Gastroesophageal sphincter (tissue), 4 donors: Measurements from ENCODE around the gene PPP4R1. TPM values are rescaled to one million over a fixed set of nuclear protein-coding genes. Genes with fewer than 3 reads are reported as not detected.

Experiments used
- ATAC-seq: fragments of 150-250 bp; one replicate; pipeline ENCODE4 v1.9.1; 2016; ENCODE audit warnings: mild to moderate bottlenecking, moderate library complexity
- H3K27ac ChIP-seq, 4 donors: fragments of 200-600 bp; sonication (generic) in 3 of 4; 1 replicate in 3 of 4; 2 replicates in 1 of 4; pipeline ENCODE4 v1.5.1; 2016 to 2019
- H3K27me3 ChIP-seq: fragments of 200-600 bp; sonication (generic); one replicate; pipeline ENCODE4 v1.5.1; 2019
- H3K36me3 ChIP-seq, 2 donors: fragments of 200-600 bp; sonication (generic); one replicate each; pipeline ENCODE4 v1.5.1; 2019; ENCODE audit warnings: control low read depth in 1 of 2
- H3K4me1 ChIP-seq, 3 donors: fragments of 200-600 bp; sonication (generic); 1 replicate in 2 of 3; 2 replicates in 1 of 3; pipeline ENCODE4 v1.5.1; 2016 to 2019; ENCODE audit warnings: control low read depth in 2 of 3
- H3K4me3 ChIP-seq, 2 donors: fragments of 200-600 bp; sonication (generic); one replicate each; pipeline ENCODE4 v1.5.1; 2019; ENCODE audit warnings: mild to moderate bottlenecking in 1 of 2, moderate library complexity in 1 of 2
- H3K9me3 ChIP-seq, 3 donors: fragments of 200-600 bp; sonication (generic); one replicate each; pipeline ENCODE4 v1.5.1; 2017 to 2019; ENCODE audit warnings: control low read depth in 2 of 3
- EP300 ChIP-seq: sonication (generic); formaldehyde crosslinking; IDR thresholded peaks from one replicate; pipeline ENCODE4 v1.6.1; 2017; ENCODE audit warnings: antibody characterized with exemption, mild to moderate bottlenecking
- POLR2A ChIP-seq, 2 donors: fragments of 450-650 bp; IDR thresholded peaks; one replicate each; pipeline ENCODE4 v1.6.1; 2017; ENCODE audit warnings: antibody characterized with exemption in 2 of 2, mild to moderate bottlenecking in 2 of 2, moderate library complexity in 1 of 2
- POLR2AphosphoS5 ChIP-seq: sonication (generic); formaldehyde crosslinking; IDR thresholded peaks from one replicate; pipeline ENCODE4 v1.6.1; 2017; ENCODE audit warnings: antibody characterized with exemption
- WGBS, 2 donors: methylation state at CpG; one replicate each; pipeline ENCODE4 v1.1.5; 2018; ENCODE audit warnings: low coverage in 1 of 2; 5-methylcytosine and 5-hydroxymethylcytosine counted together
- total RNA-seq, 4 donors: library from RNA; depleted of rRNA; stranded (reverse); fragments of >200 nt; gene quantifications; one replicate each; pipeline ENCODE4 v1.1.0, GENCODE V29; 2016
- TF ChIP-seq, protein P1 (sequence below), 4 experiments: fragments of 200-600 bp in 2 of 4; fragments of 450-650 bp in 2 of 4; sonication (generic) in 1 of 4; IDR thresholded peaks; one replicate each; pipeline ENCODE4 v1.5.1; 2017 to 2019; ENCODE audit warnings: antibody characterized with exemption in 4 of 4, mild to moderate bottlenecking in 2 of 4, moderate library complexity in 2 of 4

Gene PPP4R1
- total RNA-seq, 4 donors from 2014 or later, result 91.1 to 174 (median 117) TPM

DNA sequence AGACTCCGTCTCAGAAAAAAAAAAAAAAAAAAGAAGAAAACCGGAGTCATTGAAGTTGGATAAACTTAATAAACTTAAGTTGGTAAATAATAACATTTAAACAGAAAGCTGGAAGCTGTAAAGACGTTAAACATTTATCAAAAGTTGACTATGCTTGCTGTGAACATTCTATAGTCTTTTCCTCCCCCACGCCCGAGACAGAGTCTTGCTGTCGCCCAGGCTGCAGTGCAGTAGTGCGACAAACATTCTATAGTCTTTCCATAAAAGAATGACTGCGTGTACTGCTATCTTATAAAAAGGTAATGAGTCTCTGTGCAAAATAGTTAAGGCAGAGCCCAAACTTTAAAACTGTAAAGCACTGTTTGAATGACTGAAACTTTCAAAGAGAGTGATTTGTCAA, 45.2 kb downstream of the PPP4R1 start:
- Histone ChIP-seq H3K36me3 (peaks cover 0 to 65% of the 10 kb centered on the region in 2 donors), H3K27me3 (no peaks in the 10 kb centered on the region), H3K27ac (no peak overlapping the region), H3K4me1 (peaks cover 4 to 27% (median 7%) of the 10 kb centered on the region in 3 donors), H3K9me3 (no peaks in the 10 kb centered on the region), H3K4me3 (no peak overlapping the region)
- TF ChIP-seq, protein P1, sequence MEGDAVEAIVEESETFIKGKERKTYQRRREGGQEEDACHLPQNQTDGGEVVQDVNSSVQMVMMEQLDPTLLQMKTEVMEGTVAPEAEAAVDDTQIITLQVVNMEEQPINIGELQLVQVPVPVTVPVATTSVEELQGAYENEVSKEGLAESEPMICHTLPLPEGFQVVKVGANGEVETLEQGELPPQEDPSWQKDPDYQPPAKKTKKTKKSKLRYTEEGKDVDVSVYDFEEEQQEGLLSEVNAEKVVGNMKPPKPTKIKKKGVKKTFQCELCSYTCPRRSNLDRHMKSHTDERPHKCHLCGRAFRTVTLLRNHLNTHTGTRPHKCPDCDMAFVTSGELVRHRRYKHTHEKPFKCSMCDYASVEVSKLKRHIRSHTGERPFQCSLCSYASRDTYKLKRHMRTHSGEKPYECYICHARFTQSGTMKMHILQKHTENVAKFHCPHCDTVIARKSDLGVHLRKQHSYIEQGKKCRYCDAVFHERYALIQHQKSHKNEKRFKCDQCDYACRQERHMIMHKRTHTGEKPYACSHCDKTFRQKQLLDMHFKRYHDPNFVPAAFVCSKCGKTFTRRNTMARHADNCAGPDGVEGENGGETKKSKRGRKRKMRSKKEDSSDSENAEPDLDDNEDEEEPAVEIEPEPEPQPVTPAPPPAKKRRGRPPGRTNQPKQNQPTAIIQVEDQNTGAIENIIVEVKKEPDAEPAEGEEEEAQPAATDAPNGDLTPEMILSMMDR (IDR thresholded peaks at IDR 0.05), result no peak
- no peak for TF ChIP-seq EP300
- no peak for TF ChIP-seq POLR2AphosphoS5
- no peak for TF ChIP-seq POLR2A (IDR thresholded peaks at IDR 0.05)
- WGBS, 2 donors, result 82 to 98% methylated on average over 6 to 8 of the region's 8 CpGs
- ATAC-seq, result no peak

DNA sequence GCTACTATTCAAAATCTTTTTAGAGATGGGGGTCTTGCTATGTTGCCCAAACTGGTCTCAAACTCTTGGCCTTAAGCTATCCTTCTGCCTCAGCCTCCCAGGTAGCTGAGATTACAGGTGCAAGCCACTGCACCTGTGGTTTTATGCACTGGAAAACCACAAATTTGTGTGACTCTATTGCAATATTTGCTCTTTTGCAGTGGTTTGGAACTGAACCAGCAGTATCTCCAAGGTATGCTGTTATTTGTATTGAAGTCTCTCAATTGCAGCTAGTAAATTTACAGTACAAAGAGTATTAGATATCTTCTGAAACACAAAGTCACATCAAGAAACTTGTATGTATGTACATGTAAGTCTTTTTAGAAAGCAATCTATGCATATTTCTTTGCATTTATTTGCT, 46.2 kb downstream of the PPP4R1 start:
- no peak for ATAC-seq
- Histone ChIP-seq H3K27ac (no peak overlapping the region), H3K4me1 (peaks cover 7 to 37% (median 8%) of the 10 kb centered on the region in 3 donors), H3K9me3 (no peaks in the 10 kb centered on the region), H3K36me3 (peaks cover 0 to 66% of the 10 kb centered on the region in 2 donors), H3K4me3 (no peak overlapping the region), H3K27me3 (no peaks in the 10 kb centered on the region)
- TF ChIP-seq, protein P1 (IDR thresholded peaks at IDR 0.05), result no peak
- no peak for TF ChIP-seq EP300
- TF ChIP-seq POLR2AphosphoS5, result no peak
- no peak for TF ChIP-seq POLR2A (IDR thresholded peaks at IDR 0.05)

GRCh38 chr18:9565407-9565806, 49.0 kb downstream of the PPP4R1 start:
- Histone ChIP-seq H3K4me3 (no peak overlapping the region), H3K4me1 (peaks cover 8 to 56% (median 11%) of the 10 kb centered on the region in 3 donors), H3K27me3 (no peaks in the 10 kb centered on the region), H3K36me3 (peaks cover 0 to 72% of the 10 kb centered on the region in 2 donors), H3K9me3 (no peaks in the 10 kb centered on the region), H3K27ac (no peak overlapping the region)
- no peak for TF ChIP-seq POLR2A (IDR thresholded peaks at IDR 0.05)
- no peak for ATAC-seq
- WGBS, 2 donors, result 58 to 73% methylated on average over 2 of the region's 2 CpGs

DNA sequence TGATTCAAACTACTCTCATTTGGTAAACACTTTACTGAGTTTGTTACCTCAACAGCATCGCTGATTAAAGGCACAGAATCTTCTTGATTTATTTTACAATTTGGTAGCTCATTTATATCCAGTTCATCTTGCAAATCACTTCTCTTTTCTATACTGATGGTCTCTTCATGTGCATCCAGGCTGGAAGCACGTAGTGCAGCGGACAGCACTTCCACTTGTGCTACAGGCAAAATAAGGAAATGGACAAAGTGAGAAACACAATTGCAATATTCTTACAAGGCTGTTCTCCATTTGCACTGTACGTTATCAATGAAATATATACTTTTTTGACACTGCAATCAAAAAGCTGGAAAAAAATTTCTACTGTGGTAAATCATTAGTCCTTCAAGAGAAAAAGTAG, 51.0 kb downstream of the PPP4R1 start:
- 81% methylated on average over 4 of the region's 4 CpGs for WGBS, 2 donors
- Histone ChIP-seq H3K4me1 (peaks cover 8 to 50% (median 11%) of the 10 kb centered on the region in 3 donors), H3K27me3 (no peaks in the 10 kb centered on the region), H3K4me3 (no peak overlapping the region), H3K27ac (peak overlapping the region in 1 of 4 donors; percentile 8), H3K9me3 (no peaks in the 10 kb centered on the region), H3K36me3 (peaks cover 0 to 72% of the 10 kb centered on the region in 2 donors)
- no peak for ATAC-seq
- TF ChIP-seq EP300 (no peak), POLR2AphosphoS5 (no peak), POLR2A (IDR thresholded peaks at IDR 0.05) (no peak)
- TF ChIP-seq, protein P1 (IDR thresholded peaks at IDR 0.05), result no peak

- no peak overlapping the region for H3K4me3 ChIP-seq
- no peaks in the 10 kb centered on the region for H3K9me3 ChIP-seq
- H3K36me3 ChIP-seq, result peaks cover 2 to 74% of the 10 kb centered on the region in 2 donors
- peaks cover 8 to 50% (median 11%) of the 10 kb centered on the region in 3 donors for H3K4me1 ChIP-seq
- no peak for ATAC-seq
- H3K27me3 ChIP-seq, result no peaks in the 10 kb centered on the region
- 40 to 63% methylated on average over 1 to 4 of the region's 4 CpGs for WGBS, 2 donors
- TF ChIP-seq, protein P1 (IDR thresholded peaks at IDR 0.05), result no peak
- TF ChIP-seq EP300 (no peak), POLR2AphosphoS5 (no peak), POLR2A (IDR thresholded peaks at IDR 0.05) (no peak)
- H3K27ac ChIP-seq, result peak overlapping the region in 1 of 4 donors; percentile 8
Measured at GRCh38 chr18:9562584-9562983, 51.8 kb downstream of the PPP4R1 start.
